HG03571 (cell line): ENCODE results near the gene LMBR1.

Source experiments
- ATAC-seq: cut with Tn5 transposase; IDR thresholded peaks from one replicate; pipeline ENCODE4 v1.9.1; 2021; ENCODE audit not compliant: unreplicated experiment

The LMBR1 gene

DNA sequence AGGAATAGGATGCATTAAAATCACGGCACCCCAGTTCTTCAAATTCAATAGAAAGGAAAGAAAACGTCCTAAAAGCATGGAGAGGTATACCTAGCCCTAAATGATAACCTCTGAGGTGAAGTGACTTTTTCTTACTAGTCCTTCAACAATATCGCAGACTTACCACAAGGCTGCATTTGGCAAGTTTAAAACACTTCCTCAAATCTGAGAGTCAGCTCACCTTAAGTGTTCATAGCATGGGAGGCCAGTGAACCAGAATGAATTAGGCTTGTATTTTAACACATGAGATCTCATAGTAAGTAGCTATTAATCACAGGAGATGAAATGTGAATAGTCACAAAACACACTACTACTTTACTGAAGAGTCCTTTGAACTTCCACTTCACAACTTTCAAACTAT, 128.2 kb downstream of the LMBR1 start:
- no peak for ATAC-seq

DNA sequence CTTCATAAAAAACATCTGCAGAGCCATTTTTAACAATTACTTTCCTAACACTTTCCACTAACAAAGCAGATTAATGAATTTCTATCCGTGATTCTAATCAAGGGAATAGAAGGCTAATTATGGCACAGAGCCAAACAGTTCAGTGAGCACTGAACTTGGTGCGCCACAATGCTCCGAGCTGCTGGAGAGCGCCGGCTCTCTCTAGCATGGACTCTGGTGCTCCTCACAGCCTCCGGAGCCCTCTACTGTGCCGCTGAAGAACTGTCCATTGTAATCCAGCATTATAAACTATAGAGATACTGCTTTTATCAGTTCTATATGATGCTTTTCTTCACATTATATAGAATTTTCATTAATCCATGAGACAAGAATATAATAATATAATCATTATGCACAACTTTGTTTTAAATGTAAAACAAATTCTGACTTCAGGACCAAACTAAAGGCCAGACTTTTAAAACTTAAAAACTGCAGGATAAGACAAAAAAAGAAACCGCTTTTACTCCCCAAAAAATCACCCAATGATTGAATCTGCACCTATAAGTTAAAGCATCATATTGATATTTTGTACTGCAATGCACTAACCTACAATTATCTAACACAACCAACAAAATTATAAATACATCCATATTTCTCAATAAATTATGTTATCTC, 128.8 kb downstream of the LMBR1 start:
- no peak for ATAC-seq

DNA sequence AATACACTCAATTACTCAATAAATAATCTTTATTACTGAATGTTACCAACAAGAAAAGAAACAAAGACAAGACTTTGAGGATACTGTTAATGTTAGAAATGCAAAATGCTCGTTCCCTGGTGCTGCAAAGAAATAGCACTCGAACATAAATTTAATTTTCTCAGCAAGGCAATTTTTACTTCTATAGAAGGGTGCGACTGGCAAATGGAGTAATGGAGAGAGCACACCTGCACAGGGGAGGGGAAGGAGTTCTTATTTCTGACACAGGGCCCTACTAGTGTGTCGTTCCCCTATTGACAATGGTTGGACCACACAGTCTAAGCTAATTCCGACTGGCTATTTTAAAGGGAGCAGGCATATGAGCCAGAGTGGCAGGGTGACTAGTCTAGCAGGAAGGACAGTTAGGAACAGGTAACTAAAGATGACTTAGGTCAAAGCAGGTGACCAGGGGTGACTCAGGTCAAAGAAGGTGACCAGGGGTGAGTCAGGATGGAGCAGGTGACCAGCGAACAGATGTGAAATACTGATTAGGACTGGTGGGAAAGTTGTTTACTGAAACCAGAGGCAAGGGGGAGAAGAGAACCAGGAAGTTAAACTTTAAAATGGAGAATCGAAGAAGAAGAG, 133.3 kb downstream of the LMBR1 start:
- ATAC-seq = no peak

DNA sequence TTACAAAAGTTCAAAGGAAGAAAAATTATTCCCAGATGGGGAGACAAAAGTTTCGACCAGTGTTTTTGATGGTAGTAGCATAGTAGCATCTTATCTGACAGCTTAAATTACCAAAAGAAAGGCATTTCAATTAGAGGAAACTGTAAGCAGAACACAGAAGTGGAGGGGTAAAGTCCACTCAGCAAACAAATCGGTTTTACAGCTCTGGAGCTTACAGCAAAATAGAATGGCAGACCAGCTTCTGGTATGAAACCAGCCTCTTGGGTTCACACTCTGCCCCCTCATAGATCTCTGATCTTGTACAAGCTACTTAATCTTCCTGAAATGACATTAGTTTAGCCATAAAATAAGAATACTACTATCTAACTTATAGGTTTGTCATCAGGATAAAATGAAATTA, 133.8 kb downstream of the LMBR1 start:
- ATAC-seq = no peak

DNA sequence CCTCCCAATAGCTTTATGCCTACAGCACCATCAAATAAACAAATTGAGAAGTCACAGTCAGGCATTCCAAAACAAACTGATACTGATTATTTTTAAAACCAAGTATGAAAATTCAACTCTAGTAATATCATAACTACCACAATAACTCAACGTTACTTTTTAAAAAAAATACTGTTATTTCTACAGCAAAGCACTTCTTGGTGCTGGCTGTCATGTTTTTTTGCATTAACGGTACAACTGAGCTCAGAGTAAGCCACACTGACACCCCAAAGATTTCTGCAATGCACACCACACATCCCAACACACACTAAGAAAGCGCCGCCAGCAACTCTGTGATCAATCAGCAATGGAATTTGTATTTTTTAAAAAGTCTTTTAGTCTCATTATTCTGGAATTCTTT, 138.8 kb downstream of the LMBR1 start:
- no peak for ATAC-seq

DNA sequence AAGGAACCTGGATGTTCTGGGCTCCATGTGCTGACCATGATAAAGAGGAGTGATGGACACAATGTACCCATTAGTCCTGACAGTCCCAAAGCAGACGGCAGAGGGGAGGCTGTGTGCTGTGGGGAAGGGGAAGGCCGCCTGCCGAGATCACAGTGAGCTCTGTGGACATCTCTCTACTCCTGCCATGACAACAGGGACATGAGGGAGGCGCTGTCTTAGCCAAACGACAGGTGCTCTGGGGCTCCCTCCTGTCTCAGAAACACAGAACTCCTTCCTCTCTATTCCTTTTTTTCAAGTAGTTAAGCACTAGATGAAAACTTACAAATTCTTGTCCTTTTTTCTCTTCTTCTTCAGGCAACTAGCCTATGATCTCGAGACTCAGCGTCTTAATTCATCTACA, 139.4 kb downstream of the LMBR1 start:
- no peak for ATAC-seq

DNA sequence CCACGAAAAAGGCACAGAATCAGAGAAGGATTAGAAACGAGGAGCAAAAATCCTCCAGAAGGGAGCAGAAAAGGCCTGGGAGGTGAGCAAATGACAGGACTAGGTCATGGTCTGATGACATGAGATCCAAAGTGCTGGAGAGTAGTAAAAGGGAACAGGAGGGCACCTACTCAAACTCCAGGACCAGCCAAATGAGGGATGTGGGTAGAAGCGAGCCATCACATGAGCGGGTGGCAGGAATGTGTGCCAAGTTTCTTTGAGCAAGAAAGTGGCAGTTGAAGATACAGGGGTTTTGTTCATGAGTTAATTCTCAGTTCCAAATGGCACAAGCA, 139.8 kb downstream of the LMBR1 start:
- no peak for ATAC-seq

DNA sequence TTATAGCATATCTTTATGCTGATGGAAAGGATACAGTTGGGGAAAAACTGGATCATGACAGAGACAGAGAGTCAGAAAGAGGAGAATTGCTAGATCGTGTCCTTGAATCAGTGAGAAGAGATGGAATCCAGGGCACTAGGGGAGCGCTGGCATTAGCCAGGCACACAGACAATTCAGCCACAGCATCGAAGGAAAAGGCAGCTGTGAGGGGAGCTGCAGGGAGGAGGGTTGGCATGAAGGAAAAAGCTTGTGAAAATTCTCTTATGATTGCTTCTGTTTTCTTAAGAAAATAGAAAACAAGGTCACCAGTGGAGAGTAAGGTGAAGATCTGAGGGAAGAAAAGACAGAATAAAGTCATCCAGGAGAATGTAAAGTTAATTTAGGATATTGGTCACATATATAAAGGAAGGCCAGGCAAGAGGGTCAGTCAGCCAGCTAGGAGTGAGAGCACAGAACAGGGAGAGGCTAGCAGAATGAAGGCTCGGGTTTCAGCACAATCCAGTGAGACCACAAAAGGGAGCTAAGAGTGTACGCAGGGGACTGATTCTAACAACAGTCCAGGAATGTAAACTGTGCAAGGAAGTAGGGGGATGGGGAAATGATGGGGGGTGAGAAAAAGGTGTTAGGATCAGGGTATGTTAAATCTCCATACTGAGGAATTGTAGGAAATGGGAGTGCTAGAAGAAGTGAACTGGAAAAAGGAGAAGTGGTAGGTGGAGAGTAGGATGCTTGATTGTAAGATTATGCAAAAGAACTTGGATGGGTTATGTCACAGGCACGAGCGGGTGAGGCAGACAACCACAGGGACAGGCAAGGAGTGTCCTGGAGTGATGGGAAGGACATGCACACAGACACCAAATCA, 140.4 kb downstream of the LMBR1 start:
- no peak for ATAC-seq

DNA sequence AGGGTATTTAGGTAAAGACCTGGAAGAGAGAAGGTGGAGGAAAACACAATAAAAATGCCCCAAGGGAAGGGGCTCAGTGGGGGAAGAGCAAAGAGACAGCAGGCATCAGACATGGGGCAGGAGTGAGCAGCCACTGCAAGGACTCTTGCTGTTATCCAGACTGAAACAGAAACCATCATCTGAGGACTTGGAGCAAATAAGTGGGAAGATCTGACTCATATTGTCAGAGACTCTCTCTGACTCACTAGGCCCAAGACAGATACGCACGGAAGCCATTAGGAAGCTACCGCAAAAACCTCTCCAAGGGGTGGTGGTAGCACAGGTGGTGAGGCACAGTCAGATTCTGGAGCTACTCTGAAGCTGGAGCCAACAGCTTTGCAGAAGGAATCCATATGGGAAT, 141.7 kb downstream of the LMBR1 start:
- ATAC-seq = no peak

DNA sequence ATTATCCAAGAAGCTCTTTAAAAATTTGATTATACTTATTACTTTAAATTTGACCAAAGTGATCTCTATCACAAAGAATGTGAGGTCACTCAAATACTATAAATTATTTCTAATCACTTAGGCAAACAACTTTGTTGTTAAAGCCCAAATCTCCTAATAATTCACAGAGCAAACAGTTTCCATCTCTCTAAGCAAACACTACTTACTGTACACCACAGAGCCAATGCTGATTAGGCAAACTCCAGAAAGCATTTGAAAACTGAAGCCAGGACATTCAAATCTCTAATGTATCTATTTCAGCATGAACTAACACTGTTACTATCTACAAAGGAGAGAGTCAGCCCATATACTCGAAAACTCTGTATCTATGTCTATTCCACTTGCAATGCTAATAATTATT, 145.3 kb downstream of the LMBR1 start:
- no peak for ATAC-seq

DNA sequence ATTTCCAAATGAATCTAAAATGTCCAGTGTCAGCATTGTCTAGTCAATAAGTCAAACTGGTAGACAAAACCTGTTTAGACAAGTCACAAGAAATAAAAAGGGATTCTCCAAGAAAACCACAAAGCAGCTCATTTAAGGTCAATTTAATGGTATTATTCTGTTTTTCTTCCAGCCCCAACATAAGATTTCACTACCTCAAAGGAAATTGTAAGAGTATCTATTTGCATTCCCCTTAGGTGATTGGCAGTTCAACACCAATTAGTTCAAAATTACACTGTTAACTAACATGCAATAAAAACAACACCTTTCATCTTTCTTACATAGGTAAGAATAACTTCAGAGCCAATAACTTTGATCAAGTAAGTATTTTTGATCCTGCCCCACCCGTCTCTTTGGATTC, 146.1 kb downstream of the LMBR1 start:
- ATAC-seq = no peak

DNA sequence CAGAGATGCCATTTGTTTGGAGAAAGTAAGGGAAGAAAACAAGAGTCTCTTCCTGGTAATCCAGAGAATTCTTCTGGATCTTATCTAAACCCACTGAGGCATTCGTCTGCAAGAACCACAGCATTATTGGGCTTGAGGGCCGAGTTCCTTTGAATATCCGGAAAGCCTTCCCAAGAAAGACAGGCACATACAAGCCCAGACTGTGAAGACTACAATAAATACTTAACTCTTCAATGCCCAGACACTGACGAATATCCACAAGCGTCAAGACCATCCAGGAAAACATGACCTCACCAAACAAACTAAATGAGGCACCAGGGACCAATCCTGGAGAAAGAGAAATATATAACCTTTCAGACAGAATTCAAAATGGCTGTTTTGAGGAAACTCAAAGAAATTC, 153.4 kb downstream of the LMBR1 start:
- ATAC-seq = no peak

DNA sequence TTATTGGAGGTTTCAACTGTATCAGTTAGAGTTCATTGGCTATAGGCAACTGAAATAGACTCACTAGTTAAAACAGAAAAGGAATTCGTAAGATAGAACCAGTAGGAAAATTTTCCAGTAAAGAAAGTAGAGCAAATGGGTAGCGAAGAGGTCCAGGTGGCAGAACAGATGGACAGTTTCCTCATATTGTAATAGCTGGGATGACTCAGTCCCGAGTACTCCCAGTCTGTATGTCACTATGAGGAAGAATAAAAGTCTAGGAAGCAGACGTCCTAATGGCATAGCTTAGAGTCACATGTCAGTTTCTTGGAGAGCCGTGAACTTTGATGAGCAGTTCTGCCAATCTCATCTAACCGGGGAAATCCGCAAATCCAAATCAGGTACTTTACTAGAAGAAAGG, 157.1 kb downstream of the LMBR1 start:
- no peak for ATAC-seq

DNA sequence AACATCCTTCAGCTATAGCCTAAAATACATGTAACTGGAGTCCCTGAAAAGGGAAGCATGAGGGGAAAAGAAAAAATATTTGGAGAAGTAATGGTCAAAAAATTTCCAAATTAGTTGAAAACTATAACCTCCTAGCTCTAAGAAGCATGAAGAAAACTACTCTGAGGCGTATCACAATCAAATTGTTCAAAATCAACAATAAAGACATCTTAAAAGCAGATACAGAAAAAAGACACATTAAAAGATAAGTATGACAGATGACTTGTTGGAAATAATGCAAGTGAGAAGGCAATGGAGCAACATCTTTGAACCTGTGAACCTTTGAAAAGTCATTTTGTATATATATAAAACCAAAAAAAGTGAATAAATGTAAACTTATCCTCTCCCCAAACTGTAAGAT, 159.3 kb downstream of the LMBR1 start:
- no peak for ATAC-seq

DNA sequence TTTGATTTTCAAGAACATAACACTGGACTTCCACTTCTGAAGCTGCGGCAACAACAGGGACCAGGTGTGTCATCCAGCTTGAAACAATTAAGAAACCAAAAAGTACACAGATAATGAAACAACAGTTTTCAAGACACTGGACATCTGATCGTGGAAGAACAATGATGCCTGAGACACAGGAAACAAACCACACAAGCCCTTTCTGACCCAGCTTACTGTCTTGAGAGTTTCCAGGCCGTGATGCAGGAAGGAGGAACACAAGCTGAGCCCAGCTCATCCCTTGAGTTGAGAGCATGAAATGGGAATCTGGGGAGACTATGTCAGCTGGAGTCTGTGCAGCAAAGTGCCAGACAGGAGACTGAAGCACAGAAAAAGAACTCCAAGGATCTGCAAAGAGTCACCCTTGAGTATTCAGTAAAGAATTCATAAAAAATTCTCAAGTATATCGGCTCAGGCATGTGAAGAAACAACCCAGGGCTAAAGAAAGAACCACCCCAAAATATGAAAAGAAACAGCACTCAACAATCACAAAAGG, 160.8 kb downstream of the LMBR1 start:
- ATAC-seq = no peak

DNA sequence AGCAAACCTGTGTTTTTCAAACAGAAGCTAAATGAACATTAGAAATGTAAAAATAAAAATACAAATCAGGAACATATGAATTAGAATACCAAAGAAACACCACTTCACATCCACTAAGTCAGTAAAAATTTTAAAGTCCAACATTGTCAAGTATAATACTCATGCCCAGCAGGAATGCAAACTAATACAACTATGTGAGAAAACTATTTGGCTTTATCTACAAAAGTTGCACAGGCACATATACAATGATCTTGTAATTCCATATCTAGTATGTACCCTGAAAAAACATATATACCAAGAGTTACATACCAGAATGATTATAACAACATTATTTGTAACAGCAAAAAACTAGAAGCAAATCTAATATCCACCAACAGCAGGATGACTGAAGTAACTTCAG, 161.3 kb downstream of the LMBR1 start:
- no peak for ATAC-seq

DNA sequence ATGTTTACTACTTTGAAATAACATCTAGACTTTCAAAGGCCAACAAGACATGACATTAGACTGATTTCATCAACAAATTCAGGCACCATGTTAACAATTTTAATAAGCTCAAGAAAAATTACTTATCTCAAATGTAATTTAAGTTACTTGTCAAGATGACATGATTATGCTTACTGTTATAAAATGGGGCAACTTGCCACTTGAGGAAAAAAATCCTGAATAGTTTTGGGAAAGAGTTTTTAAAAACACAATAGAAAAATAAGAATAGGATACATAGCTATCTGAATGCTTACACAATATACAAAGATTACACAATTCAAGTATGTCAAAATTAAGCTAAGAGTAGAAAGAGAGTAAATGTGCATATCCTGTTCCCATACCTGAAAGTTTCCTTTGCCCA, 167.0 kb downstream of the LMBR1 start:
- ATAC-seq = no peak

DNA sequence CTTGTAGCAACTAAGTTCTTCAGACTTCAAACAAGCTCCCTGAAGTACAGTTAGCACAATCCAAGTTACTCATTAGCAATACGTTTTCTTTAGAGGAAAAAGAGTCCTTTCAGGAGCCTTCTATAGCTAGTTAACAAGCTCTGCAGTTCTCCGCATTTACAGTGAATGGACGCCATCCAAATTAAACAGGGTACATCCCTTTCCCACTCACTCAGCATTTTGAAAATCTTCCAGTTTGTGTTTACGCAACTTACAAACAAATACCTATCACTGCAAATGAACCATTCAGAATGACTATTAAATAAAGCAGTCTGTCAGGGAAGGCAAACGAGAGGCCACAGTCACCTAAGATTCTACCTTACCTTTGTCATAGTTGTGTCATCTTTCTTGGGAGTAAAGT, 167.9 kb downstream of the LMBR1 start:
- no peak for ATAC-seq

DNA sequence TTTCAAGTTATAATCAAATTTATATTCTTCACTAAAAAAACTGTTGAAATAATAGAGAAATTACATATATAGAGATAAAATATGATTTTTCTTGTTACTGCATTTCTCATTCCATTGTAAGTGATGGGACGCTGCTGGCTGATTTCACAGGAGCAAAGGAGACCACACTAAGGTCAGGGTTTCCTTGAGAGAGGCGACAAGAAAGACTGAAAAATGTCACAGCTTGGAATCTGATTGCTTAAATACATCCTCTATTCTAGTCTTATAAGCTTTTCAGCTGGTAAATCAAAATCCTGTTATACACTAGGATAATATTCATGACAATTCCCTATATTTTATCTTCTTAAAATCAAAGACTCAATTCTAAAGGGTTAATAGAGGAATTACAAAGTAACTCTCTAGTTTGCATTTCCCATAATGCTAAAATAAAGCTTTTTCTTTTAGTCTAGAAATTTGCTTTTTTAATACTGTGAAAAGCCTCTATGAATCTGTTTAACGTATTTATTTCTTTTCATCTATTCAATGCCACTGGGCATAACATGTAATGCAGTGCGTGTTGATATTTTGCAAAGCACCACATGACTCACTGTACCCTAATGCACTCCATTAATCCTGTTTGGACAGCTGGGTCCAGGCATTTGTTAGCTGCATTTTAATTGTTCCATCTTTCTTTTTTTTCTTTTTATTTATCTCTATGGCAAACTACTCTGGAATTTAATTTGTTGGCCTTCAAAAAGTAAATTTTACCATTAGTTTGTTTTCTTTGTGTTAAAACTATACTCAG, 170.7 kb downstream of the LMBR1 start:
- ATAC-seq = no peak

DNA sequence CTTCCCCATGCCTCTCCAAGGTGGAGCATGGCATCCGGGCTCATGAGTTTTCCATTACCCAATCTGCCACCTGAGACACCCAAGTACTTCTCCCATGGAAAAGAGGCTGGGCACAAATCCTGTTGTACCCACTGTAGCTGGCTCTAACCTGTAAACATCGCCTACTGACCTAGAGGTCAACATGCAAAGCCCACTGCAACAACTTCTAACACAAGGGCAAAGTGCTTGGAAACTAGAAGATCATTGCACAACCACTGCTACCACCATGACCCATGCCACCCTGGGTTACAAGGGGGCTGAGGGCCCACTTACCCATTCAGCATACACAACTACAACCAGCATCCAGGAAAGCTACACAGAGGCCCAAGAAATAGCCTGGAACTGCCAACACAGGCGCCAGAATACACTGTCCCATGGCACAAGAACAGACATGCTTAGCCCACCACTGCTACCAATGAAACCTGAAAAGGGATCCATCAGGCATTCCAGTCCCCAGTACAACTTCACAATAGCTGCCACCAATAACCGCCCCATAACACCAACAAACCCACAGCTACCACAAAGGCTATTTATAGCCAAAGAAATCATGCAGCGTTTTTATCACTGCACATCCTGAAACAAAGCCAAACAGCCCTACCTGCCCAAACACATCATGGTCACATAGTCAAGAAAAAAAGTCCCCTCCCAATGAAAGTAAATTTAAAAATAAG, 189.1 kb downstream of the LMBR1 start:
- ATAC-seq = no peak

DNA sequence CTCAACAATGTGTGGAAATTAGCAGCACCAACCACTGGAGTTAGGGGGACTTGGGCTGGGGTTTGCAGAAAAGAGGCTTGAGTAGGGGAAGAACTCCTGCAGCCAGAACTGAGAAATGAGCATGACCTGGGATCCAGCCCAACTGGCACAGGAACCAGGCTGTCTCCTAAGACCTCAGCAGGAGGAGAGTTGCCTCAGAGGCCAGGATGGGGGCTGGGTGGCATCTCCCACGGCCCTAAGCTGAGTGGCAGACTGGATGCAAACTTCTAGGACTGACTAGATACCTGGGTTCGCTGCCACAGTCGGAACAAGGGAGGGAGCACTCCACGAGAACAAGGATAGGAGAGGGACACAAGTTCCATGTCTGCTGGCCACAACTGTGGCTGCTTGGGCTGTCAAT, 189.8 kb downstream of the LMBR1 start:
- no peak for ATAC-seq
